Measurements from ENCODE around the gene MAP6.

Gene MAP6

GRCh38 chr11:75631086-75631730 lies 37.6 kb downstream of the MAP6 start:
- DNase-seq (ENCODE audit: low spot score) = no peak

GRCh38 chr11:75627906-75628668 lies 40.8 kb downstream of the MAP6 start:
- DNase-seq (ENCODE audit: low spot score) = no peak

GRCh38 chr11:75626889-75627529 lies 41.8 kb downstream of the MAP6 start:
- no peak for DNase-seq (ENCODE audit: low spot score)

- DNase-seq (ENCODE audit: low spot score) = no peak
Observed at GRCh38 chr11:75625991-75626888, 42.6 kb downstream of the MAP6 start.

GRCh38 chr11:75625021-75625420 lies 43.8 kb downstream of the MAP6 start:
- DNase-seq (ENCODE audit: low spot score) = no peak

- DNase-seq (ENCODE audit: low spot score) = no peak
Observed at GRCh38 chr11:75616281-75616680, 52.6 kb downstream of the MAP6 start.

- DNase-seq (ENCODE audit: low spot score) = no peak
Observed at GRCh38 chr11:75615751-75616150, 53.1 kb downstream of the MAP6 start.

GRCh38 chr11:75611823-75612222 lies 57.0 kb downstream of the MAP6 start:
- no peak for DNase-seq (ENCODE audit: low spot score)

- no peak for DNase-seq (ENCODE audit: low spot score)
Observed at GRCh38 chr11:75606099-75606498, 62.7 kb downstream of the MAP6 start.

- DNase-seq (ENCODE audit: low spot score) = no peak
Observed at GRCh38 chr11:75603791-75604736, 64.8 kb downstream of the MAP6 start.

GRCh38 chr11:75602951-75603350 lies 65.9 kb downstream of the MAP6 start:
- DNase-seq (ENCODE audit: low spot score) = no peak

- no peak for DNase-seq (ENCODE audit: low spot score)
Observed at GRCh38 chr11:75601494-75601893, 67.3 kb downstream of the MAP6 start.

GRCh38 chr11:75600356-75600755 lies 68.5 kb downstream of the MAP6 start:
- DNase-seq (ENCODE audit: low spot score) = no peak

- DNase-seq (ENCODE audit: low spot score) = no peak
Observed at GRCh38 chr11:75598900-75599299, 69.9 kb downstream of the MAP6 start.

- no peak for DNase-seq (ENCODE audit: low spot score)
Observed at GRCh38 chr11:75598264-75598663, 70.6 kb downstream of the MAP6 start.

- DNase-seq (ENCODE audit: low spot score) = no peak
Observed at GRCh38 chr11:75597636-75598035, 71.2 kb downstream of the MAP6 start.

- DNase-seq (ENCODE audit: low spot score) = no peak
Observed at GRCh38 chr11:75596914-75597313, 71.9 kb downstream of the MAP6 start.

- DNase-seq (ENCODE audit: low spot score) = no peak
Observed at GRCh38 chr11:75595429-75595828, 73.4 kb downstream of the MAP6 start.

GRCh38 chr11:75594211-75594610 lies 74.6 kb downstream of the MAP6 start:
- no peak for DNase-seq (ENCODE audit: low spot score)

- DNase-seq (ENCODE audit: low spot score) = no peak
Observed at GRCh38 chr11:75593286-75593915, 75.4 kb downstream of the MAP6 start.

- DNase-seq (ENCODE audit: low spot score) = no peak
Observed at GRCh38 chr11:75592715-75593114, 76.1 kb downstream of the MAP6 start.

All from left forelimb (tissue), 1 donor.